GM23338 (cell line): ENCODE measurements around the gene TARP.

Experiments
- CREB1 ChIP-seq: fragments of 250-450 bp; sonication (Bioruptor Pico); IDR thresholded peaks from 2 replicates; pipeline ENCODE4 v1.5.0; 2020; ENCODE audit warnings: low read depth, mild to moderate bottlenecking, moderate library complexity
- CTCF ChIP-seq, 2 experiments: fragments of 200-600 bp in 1 of 2; sonication (generic) in 1 of 2; conservative IDR thresholded peaks; 2 replicates each; pipeline versions ENCODE4 v1.5.1 to v1.6.1; 2016 to 2017; ENCODE audit warnings: antibody characterized with exemption in 2 of 2, low read depth in 2 of 2, mild to moderate bottlenecking in 2 of 2, moderate library complexity in 1 of 2
- ETS1 ChIP-seq: IDR thresholded peaks from 2 replicates; pipeline ENCODE4 v1.6.1; 2016; ENCODE audit warnings: antibody characterized with exemption
- EZH2 ChIP-seq: fragments of 200-600 bp; sonication (generic); IDR thresholded peaks from one replicate; pipeline ENCODE4 v1.8.0; 2017; ENCODE audit warnings: antibody characterized with exemption, mild to moderate bottlenecking, low read depth; ENCODE audit not compliant: unreplicated experiment
- EZH2phosphoT487 ChIP-seq: fragments of 200-600 bp; sonication (generic); IDR thresholded peaks from one replicate; pipeline ENCODE4 v1.8.1; 2018; ENCODE audit warnings: antibody characterized with exemption; ENCODE audit not compliant: unreplicated experiment
- JUNB ChIP-seq: IDR thresholded peaks from one replicate; pipeline ENCODE4 v1.6.1; 2016; ENCODE audit warnings: antibody characterized with exemption; ENCODE audit not compliant: unreplicated experiment
- POLR2AphosphoS5 ChIP-seq: IDR thresholded peaks from 2 replicates; pipeline ENCODE4 v1.6.1; 2016; ENCODE audit warnings: antibody characterized with exemption, low read depth
- REST ChIP-seq: IDR thresholded peaks from one replicate; pipeline ENCODE4 v1.6.1; 2018; ENCODE audit warnings: antibody characterized with exemption; ENCODE audit not compliant: unreplicated experiment

- TF ChIP-seq CTCF (conservative IDR thresholded peaks at IDR 0.05; ENCODE audit: low read depth in 2 of 2) (no peak), EZH2 (no peak), JUNB (no peak), CREB1 (no peak), POLR2AphosphoS5 (no peak), REST (no peak), EZH2phosphoT487 (no peak), ETS1 (no peak)
Observed at GRCh38 chr7:38306171-38306570, 32.7 kb upstream of the TARP start.
